HepG2 (cell line): Measurements from ENCODE around the gene PIAS1. TPM values are rescaled to one million over a fixed set of nuclear protein-coding genes. Genes with fewer than 3 reads are reported as not detected.
A peak's percentile ranks its signal among the peaks of the same experiment; 100 is the strongest.

ENCODE experiments used
- CENPT ChIP-seq: sonication (generic); formaldehyde crosslinking; IDR thresholded peaks from 2 replicates; pipeline ENCODE4 v1.8.0; 2022; ENCODE audit warnings: low read depth, mild to moderate bottlenecking, moderate library complexity, missing genetic modification reagents
- NR2F6 ChIP-seq, 2 experiments: IDR thresholded peaks; 2 replicates each; pipeline ENCODE4 v1.6.1; 2016; ENCODE audit warnings: antibody characterized with exemption in 1 of 2, mild to moderate bottlenecking in 1 of 2
- REPIN1 ChIP-seq: sonication (generic); formaldehyde crosslinking; IDR thresholded peaks from 2 replicates; pipeline ENCODE4 v1.8.0; 2022; ENCODE audit warnings: missing genetic modification reagents, low read depth, mild to moderate bottlenecking, borderline replicate concordance
- SIX4 ChIP-seq: sonication (generic); formaldehyde crosslinking; IDR thresholded peaks from 2 replicates; pipeline ENCODE4 v1.4.0; 2020; ENCODE audit warnings: missing genetic modification reagents
- SNRNP70 ChIP-seq: fragments of 200-400 bp; formaldehyde crosslinking; IDR thresholded peaks from 2 replicates; pipeline ENCODE4 v1.6.1; 2017; ENCODE audit warnings: mild to moderate bottlenecking, low read depth, low read length, moderate library complexity
- SRF ChIP-seq: IDR thresholded peaks from 2 replicates; pipeline ENCODE4 v1.6.1; 2011; ENCODE audit warnings: mild to moderate bottlenecking, low read depth, low read length, moderate library complexity
- STAG1 ChIP-seq: sonication (generic); formaldehyde crosslinking; IDR thresholded peaks from 2 replicates; pipeline ENCODE4 v1.4.0; 2020; ENCODE audit warnings: missing genetic modification reagents
- THAP11 ChIP-seq: IDR thresholded peaks from 2 replicates; pipeline ENCODE4 v1.6.1; 2016; ENCODE audit warnings: missing biosample characterization, missing genetic modification reagents
- ZNF235 ChIP-seq: sonication (generic); formaldehyde crosslinking; IDR thresholded peaks from 2 replicates; pipeline ENCODE4 v1.8.1; 2023; ENCODE audit warnings: mild to moderate bottlenecking, missing genetic modification reagents, borderline replicate concordance
- ZNF326 ChIP-seq: sonication (generic); formaldehyde crosslinking; IDR thresholded peaks from 2 replicates; pipeline ENCODE4 v1.4.0; 2020; ENCODE audit warnings: missing genetic modification reagents, borderline replicate concordance
- ZNF598 ChIP-seq: sonication (generic); formaldehyde crosslinking; IDR thresholded peaks from 2 replicates; pipeline ENCODE4 v1.5.1; 2020; ENCODE audit warnings: mild to moderate bottlenecking, missing genetic modification reagents, borderline replicate concordance
- polyA plus RNA-seq, 8 experiments: library from polyadenylated mRNA; depleted of rRNA in 3 of 8; stranded (reverse) in 7 of 8; unstranded in 1 of 8; fragments of >200 nt; fragmentation: Illumina TruSeq in 4 of 8; extraction: Trizol in 4 of 8; gene quantifications; 2 replicates each; pipeline versions ENCODE4 v1.2.1 to v1.2.3, GENCODE V29; 2011 to 2016; ENCODE audit warnings: low read depth in 4 of 8, missing spikeins in 1 of 8, mixed read lengths in 1 of 8; ENCODE audit not compliant: insufficient read depth in 1 of 8
- total RNA-seq, 5 experiments: library from RNA; depleted of rRNA; stranded (reverse); fragments of >200 nt; fragmentation: Illumina TruSeq; extraction: Trizol; gene quantifications; 2 replicates each; pipeline ENCODE4 v1.2.3, GENCODE V29; 2016; ENCODE audit warnings: low read depth in 1 of 5
- TF ChIP-seq, protein P1 (sequence below): sonication (generic); formaldehyde crosslinking; IDR thresholded peaks from 2 replicates; pipeline ENCODE4 v1.4.0; 2020; ENCODE audit warnings: missing genetic modification reagents
- TF ChIP-seq, protein P2 (sequence below): sonication (generic); formaldehyde crosslinking; IDR thresholded peaks from 2 replicates; pipeline ENCODE4 v1.5.1; 2020; ENCODE audit warnings: mild to moderate bottlenecking, missing genetic modification reagents, moderate library complexity
- TF ChIP-seq, protein P3 (sequence below): sonication (generic); formaldehyde crosslinking; IDR thresholded peaks from 2 replicates; pipeline ENCODE4 v1.4.0; 2020; ENCODE audit warnings: mild to moderate bottlenecking, missing genetic modification reagents, borderline replicate concordance
- TF ChIP-seq, protein P4 (sequence below): sonication (generic); formaldehyde crosslinking; IDR thresholded peaks from 2 replicates; pipeline ENCODE4 v1.8.0; 2022; ENCODE audit warnings: mild to moderate bottlenecking, missing genetic modification reagents, moderate library complexity

PIAS1 gene
- total and polyA plus RNA-seq, 2 of the 13 experiments (the other 11 are each of a cell fraction or from before 2014, with no cell fraction given): 20.7 to 33.7 TPM

DNA sequence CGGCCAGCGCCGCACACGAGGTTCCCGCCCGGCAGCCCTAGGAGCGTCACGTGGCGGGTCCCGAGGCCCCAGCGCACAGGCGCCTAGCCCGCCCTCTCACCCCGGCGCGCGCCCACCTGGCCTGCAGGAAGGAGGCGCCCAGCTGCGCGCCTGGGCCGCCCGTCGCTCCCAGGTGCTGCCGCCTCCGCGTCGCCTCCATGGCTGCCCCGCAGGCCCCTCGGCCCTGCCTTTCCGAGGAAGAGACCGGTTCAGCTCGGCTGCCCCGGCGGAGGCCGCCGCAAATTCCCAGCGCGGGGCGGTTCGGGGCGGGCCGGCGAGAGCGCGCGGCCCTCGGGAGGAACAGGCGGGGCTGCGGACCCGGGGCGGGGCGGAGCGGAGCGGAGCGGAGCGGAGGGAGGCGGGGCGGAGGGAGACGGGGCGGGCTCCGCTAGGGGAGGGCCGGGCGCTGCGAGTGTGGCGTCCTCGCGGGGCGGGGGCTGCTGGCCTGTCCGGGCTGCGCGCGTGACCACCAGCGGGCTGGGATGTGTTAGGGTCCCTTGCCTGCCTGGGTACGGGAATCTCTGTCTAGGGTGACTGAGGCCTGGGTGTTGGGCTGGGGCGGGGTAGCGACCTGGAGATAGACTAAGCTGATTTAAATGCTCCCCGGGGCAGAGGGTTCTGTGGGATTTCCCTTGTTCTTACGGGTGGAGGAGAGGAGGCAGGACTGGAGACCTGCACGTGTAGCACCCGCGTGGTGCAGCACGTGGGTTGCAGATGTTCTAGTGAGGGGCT is 175.5 kb downstream of the PIAS1 start, which contains the start of gene CLN6 (continued):
- TF ChIP-seq, protein P1, sequence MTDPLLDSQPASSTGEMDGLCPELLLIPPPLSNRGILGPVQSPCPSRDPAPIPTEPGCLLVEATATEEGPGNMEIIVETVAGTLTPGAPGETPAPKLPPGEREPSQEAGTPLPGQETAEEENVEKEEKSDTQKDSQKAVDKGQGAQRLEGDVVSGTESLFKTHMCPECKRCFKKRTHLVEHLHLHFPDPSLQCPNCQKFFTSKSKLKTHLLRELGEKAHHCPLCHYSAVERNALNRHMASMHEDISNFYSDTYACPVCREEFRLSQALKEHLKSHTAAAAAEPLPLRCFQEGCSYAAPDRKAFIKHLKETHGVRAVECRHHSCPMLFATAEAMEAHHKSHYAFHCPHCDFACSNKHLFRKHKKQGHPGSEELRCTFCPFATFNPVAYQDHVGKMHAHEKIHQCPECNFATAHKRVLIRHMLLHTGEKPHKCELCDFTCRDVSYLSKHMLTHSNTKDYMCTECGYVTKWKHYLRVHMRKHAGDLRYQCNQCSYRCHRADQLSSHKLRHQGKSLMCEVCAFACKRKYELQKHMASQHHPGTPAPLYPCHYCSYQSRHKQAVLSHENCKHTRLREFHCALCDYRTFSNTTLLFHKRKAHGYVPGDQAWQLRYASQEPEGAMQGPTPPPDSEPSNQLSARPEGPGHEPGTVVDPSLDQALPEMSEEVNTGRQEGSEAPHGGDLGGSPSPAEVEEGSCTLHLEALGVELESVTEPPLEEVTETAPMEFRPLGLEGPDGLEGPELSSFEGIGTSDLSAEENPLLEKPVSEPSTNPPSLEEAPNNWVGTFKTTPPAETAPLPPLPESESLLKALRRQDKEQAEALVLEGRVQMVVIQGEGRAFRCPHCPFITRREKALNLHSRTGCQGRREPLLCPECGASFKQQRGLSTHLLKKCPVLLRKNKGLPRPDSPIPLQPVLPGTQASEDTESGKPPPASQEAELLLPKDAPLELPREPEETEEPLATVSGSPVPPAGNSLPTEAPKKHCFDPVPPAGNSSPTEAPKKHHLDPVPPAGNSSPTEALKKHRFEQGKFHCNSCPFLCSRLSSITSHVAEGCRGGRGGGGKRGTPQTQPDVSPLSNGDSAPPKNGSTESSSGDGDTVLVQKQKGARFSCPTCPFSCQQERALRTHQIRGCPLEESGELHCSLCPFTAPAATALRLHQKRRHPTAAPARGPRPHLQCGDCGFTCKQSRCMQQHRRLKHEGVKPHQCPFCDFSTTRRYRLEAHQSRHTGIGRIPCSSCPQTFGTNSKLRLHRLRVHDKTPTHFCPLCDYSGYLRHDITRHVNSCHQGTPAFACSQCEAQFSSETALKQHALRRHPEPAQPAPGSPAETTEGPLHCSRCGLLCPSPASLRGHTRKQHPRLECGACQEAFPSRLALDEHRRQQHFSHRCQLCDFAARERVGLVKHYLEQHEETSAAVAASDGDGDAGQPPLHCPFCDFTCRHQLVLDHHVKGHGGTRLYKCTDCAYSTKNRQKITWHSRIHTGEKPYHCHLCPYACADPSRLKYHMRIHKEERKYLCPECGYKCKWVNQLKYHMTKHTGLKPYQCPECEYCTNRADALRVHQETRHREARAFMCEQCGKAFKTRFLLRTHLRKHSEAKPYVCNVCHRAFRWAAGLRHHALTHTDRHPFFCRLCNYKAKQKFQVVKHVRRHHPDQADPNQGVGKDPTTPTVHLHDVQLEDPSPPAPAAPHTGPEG (CRISPR knock-in tag): peak; percentile 69; the same call in 1 of the 2 replicates
- TF ChIP-seq SRF (no peak), NR2F6 (IDR thresholded peaks at IDR 0.05) (no peak), NR2F6 (CRISPR knock-in tag; IDR thresholded peaks at IDR 0.05) (no peak), ZNF598 (CRISPR knock-in tag) (no peak), STAG1 (CRISPR knock-in tag) (no peak), CENPT (0 out of 2 replicates have a peak, but pooled peaks have one; percentile 80), REPIN1 (peak; percentile 77; the same call in 1 of the 2 replicates), THAP11 (CRISPR knock-in tag) (peak; percentile 54; the same call in 1 of the 2 replicates), ZNF326 (CRISPR knock-in tag) (no peak), SIX4 (CRISPR knock-in tag) (no peak), ZNF235 (peak; percentile 87; the same call in 1 of the 2 replicates), SNRNP70 (no peak)
- TF ChIP-seq, protein P2, sequence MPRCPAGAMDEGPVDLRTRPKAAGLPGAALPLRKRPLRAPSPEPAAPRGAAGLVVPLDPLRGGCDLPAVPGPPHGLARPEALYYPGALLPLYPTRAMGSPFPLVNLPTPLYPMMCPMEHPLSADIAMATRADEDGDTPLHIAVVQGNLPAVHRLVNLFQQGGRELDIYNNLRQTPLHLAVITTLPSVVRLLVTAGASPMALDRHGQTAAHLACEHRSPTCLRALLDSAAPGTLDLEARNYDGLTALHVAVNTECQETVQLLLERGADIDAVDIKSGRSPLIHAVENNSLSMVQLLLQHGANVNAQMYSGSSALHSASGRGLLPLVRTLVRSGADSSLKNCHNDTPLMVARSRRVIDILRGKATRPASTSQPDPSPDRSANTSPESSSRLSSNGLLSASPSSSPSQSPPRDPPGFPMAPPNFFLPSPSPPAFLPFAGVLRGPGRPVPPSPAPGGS: peak; percentile 68; the same call in 1 of the 2 replicates
- TF ChIP-seq, protein P3, sequence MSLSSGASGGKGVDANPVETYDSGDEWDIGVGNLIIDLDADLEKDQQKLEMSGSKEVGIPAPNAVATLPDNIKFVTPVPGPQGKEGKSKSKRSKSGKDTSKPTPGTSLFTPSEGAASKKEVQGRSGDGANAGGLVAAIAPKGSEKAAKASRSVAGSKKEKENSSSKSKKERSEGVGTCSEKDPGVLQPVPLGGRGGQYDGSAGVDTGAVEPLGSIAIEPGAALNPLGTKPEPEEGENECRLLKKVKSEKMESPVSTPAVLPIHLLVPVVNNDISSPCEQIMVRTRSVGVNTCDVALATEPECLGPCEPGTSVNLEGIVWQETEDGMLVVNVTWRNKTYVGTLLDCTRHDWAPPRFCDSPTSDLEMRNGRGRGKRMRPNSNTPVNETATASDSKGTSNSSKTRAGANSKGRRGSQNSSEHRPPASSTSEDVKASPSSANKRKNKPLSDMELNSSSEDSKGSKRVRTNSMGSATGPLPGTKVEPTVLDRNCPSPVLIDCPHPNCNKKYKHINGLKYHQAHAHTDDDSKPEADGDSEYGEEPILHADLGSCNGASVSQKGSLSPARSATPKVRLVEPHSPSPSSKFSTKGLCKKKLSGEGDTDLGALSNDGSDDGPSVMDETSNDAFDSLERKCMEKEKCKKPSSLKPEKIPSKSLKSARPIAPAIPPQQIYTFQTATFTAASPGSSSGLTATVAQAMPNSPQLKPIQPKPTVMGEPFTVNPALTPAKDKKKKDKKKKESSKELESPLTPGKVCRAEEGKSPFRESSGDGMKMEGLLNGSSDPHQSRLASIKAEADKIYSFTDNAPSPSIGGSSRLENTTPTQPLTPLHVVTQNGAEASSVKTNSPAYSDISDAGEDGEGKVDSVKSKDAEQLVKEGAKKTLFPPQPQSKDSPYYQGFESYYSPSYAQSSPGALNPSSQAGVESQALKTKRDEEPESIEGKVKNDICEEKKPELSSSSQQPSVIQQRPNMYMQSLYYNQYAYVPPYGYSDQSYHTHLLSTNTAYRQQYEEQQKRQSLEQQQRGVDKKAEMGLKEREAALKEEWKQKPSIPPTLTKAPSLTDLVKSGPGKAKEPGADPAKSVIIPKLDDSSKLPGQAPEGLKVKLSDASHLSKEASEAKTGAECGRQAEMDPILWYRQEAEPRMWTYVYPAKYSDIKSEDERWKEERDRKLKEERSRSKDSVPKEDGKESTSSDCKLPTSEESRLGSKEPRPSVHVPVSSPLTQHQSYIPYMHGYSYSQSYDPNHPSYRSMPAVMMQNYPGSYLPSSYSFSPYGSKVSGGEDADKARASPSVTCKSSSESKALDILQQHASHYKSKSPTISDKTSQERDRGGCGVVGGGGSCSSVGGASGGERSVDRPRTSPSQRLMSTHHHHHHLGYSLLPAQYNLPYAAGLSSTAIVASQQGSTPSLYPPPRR: no peak; the same call in 1 of the 2 replicates
- TF ChIP-seq, protein P4, sequence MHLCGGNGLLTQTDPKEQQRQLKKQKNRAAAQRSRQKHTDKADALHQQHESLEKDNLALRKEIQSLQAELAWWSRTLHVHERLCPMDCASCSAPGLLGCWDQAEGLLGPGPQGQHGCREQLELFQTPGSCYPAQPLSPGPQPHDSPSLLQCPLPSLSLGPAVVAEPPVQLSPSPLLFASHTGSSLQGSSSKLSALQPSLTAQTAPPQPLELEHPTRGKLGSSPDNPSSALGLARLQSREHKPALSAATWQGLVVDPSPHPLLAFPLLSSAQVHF (CRISPR knock-in tag): 0 out of 2 replicates have a peak, but pooled peaks have one; percentile 67
